WTC11 (cell line): ENCODE data around the gene COPS4.

ENCODE experiments used
- ATF3 ChIP-seq: sonication (generic); formaldehyde crosslinking; conservative IDR thresholded peaks from 2 replicates; pipeline ENCODE4 v1.8.1; 2022; ENCODE audit warnings: mild to moderate bottlenecking, missing genetic modification reagents
- CTCF ChIP-seq: fragments of 200-600 bp; IDR thresholded peaks from 2 replicates; pipeline ENCODE4 v1.8.0; 2022; ENCODE audit warnings: antibody characterized with exemption
- KAT7 ChIP-seq: sonication (generic); formaldehyde crosslinking; IDR thresholded peaks from 2 replicates; pipeline ENCODE4 v1.8.1; 2023; ENCODE audit warnings: missing genetic modification reagents, mild to moderate bottlenecking, borderline replicate concordance
- MAX ChIP-seq: sonication (generic); formaldehyde crosslinking; IDR thresholded peaks from 2 replicates; pipeline ENCODE4 v1.8.0; 2022; ENCODE audit warnings: mild to moderate bottlenecking, missing genetic modification reagents
- NR3C1 ChIP-seq: sonication (generic); formaldehyde crosslinking; conservative IDR thresholded peaks from 2 replicates; pipeline ENCODE4 v1.8.1; 2023; ENCODE audit warnings: low read depth, mild to moderate bottlenecking, missing genetic modification reagents
- SP1 ChIP-seq: sonication (generic); formaldehyde crosslinking; conservative IDR thresholded peaks from 2 replicates; pipeline ENCODE4 v1.8.1; 2022; ENCODE audit warnings: missing genetic modification reagents
- STAT6 ChIP-seq: sonication (generic); formaldehyde crosslinking; conservative IDR thresholded peaks from 2 replicates; pipeline ENCODE4 v1.8.1; 2023; ENCODE audit warnings: mild to moderate bottlenecking, low read depth, missing genetic modification reagents, moderate library complexity
- USF1 ChIP-seq: sonication (generic); formaldehyde crosslinking; IDR thresholded peaks from 2 replicates; pipeline ENCODE4 v1.8.0; 2022; ENCODE audit warnings: mild to moderate bottlenecking, missing genetic modification reagents
- ZNF138 ChIP-seq: sonication (generic); formaldehyde crosslinking; conservative IDR thresholded peaks from 2 replicates; pipeline ENCODE4 v1.8.1; 2022; ENCODE audit warnings: mild to moderate bottlenecking, moderate library complexity, missing genetic modification reagents
- ZNF232 ChIP-seq: sonication (generic); formaldehyde crosslinking; IDR thresholded peaks from 2 replicates; pipeline ENCODE4 v1.8.0; 2022; ENCODE audit warnings: mild to moderate bottlenecking, missing genetic modification reagents
- ZNF532 ChIP-seq: fragments of 250-450 bp; sonication (Bioruptor Pico); IDR thresholded peaks from 2 replicates; pipeline ENCODE4 v1.9.0; 2021; ENCODE audit warnings: mild to moderate bottlenecking, borderline replicate concordance

- no peak for TF ChIP-seq MAX (CRISPR knock-in tag)
- TF ChIP-seq CTCF: no peak
- TF ChIP-seq ZNF232 (CRISPR knock-in tag): no peak
- TF ChIP-seq ZNF138: no peak
- TF ChIP-seq USF1 (CRISPR knock-in tag): no peak
- no peak for TF ChIP-seq ATF3 (CRISPR knock-in tag)
- no peak for TF ChIP-seq ZNF532 (CRISPR knock-in tag)
- no peak for TF ChIP-seq SP1 (CRISPR knock-in tag)
- TF ChIP-seq NR3C1 (CRISPR knock-in tag): no peak
- TF ChIP-seq STAT6 (CRISPR knock-in tag): no peak
- no peak for TF ChIP-seq KAT7
Observed at GRCh38 chr4:83121246-83121645, 86.3 kb downstream of the COPS4 start.
